GM21515 (cell line): Measurements from ENCODE around the gene SIRT2.

Experiments
- ATAC-seq: cut with Tn5 transposase; IDR thresholded peaks from one replicate; pipeline ENCODE4 v1.9.1; 2021; ENCODE audit not compliant: unreplicated experiment

SIRT2 gene

GRCh38 chr19:38920602-38921419, 21.4 kb upstream of the SIRT2 start:
- no peak for ATAC-seq

GRCh38 chr19:38919837-38920601, 20.6 kb upstream of the SIRT2 start:
- no peak for ATAC-seq

GRCh38 chr19:38918526-38918925, 19.1 kb upstream of the SIRT2 start:
- ATAC-seq: no peak

GRCh38 chr19:38917921-38918491, 18.6 kb upstream of the SIRT2 start:
- ATAC-seq: no peak

- no peak for ATAC-seq
Measured at GRCh38 chr19:38917516-38917915, 18.1 kb upstream of the SIRT2 start.

- no peak for ATAC-seq
Measured at GRCh38 chr19:38915329-38916321, 16.2 kb upstream of the SIRT2 start.

- ATAC-seq: no peak
Measured at GRCh38 chr19:38913958-38914357, 14.5 kb upstream of the SIRT2 start.

- ATAC-seq: no peak
Measured at GRCh38 chr19:38912600-38913514, 13.4 kb upstream of the SIRT2 start.

- no peak for ATAC-seq
Measured at GRCh38 chr19:38911388-38912001, 12.1 kb upstream of the SIRT2 start.

- ATAC-seq: no peak
Measured at GRCh38 chr19:38910488-38910887, 11.1 kb upstream of the SIRT2 start.

GRCh38 chr19:38908911-38909310, 9.5 kb upstream of the SIRT2 start:
- ATAC-seq: no peak

- no peak for ATAC-seq
Measured at GRCh38 chr19:38907670-38908069, 8.3 kb upstream of the SIRT2 start.

- ATAC-seq: no peak
Measured at GRCh38 chr19:38907227-38907626, 7.8 kb upstream of the SIRT2 start.

- ATAC-seq: no peak
Measured at GRCh38 chr19:38905620-38906019, 6.2 kb upstream of the SIRT2 start.

GRCh38 chr19:38904581-38905539, 5.4 kb upstream of the SIRT2 start:
- no peak for ATAC-seq

GRCh38 chr19:38901683-38902082, 2.3 kb upstream of the SIRT2 start:
- ATAC-seq: no peak

GRCh38 chr19:38900743-38901190, 1.3 kb upstream of the SIRT2 start:
- no peak for ATAC-seq

GRCh38 chr19:38900202-38900629, 798 bp upstream of the SIRT2 start:
- ATAC-seq: no peak
